ENCODE data around the gene CD2AP.

The CD2AP gene

DNA sequence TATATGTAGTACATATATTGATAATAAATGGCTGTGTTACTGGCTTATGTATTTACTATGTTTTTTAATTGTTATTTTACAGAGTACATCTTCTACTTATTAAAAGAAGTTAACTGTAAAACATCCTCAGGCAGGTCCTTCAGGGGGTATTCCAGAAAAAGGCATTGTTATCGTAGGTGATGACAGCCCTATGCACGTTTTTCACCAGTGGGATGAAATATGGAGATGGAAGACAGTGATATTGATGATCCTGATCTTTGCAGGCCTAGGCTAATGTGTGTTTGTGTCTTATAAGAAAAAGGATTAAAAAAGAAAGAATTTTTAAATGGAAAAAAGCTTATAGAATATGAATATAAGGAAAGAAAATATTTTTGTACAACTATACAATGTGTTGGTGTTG lies 7.5 kb downstream of the CD2AP start:
- Histone ChIP-seq H3K4me3 (replicated peaks; ENCODE audit: insufficient read depth, low read length) (no peak overlapping the region), H3K27ac (replicated peaks) (no peak overlapping the region), H3K27me3 (ENCODE audit: insufficient read depth, poor library complexity, severe bottlenecking) (no peaks in the 10 kb centered on the region)
- DNase-seq (ENCODE audit: low read depth in 1 of 2, low spot score in 1 of 2), result no peak
- TF ChIP-seq, protein P1, sequence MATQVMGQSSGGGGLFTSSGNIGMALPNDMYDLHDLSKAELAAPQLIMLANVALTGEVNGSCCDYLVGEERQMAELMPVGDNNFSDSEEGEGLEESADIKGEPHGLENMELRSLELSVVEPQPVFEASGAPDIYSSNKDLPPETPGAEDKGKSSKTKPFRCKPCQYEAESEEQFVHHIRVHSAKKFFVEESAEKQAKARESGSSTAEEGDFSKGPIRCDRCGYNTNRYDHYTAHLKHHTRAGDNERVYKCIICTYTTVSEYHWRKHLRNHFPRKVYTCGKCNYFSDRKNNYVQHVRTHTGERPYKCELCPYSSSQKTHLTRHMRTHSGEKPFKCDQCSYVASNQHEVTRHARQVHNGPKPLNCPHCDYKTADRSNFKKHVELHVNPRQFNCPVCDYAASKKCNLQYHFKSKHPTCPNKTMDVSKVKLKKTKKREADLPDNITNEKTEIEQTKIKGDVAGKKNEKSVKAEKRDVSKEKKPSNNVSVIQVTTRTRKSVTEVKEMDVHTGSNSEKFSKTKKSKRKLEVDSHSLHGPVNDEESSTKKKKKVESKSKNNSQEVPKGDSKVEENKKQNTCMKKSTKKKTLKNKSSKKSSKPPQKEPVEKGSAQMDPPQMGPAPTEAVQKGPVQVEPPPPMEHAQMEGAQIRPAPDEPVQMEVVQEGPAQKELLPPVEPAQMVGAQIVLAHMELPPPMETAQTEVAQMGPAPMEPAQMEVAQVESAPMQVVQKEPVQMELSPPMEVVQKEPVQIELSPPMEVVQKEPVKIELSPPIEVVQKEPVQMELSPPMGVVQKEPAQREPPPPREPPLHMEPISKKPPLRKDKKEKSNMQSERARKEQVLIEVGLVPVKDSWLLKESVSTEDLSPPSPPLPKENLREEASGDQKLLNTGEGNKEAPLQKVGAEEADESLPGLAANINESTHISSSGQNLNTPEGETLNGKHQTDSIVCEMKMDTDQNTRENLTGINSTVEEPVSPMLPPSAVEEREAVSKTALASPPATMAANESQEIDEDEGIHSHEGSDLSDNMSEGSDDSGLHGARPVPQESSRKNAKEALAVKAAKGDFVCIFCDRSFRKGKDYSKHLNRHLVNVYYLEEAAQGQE (IDR thresholded peaks at IDR 0.05; ENCODE audit: insufficient replicate concordance, low read depth), result no peak
- TF ChIP-seq POLR2AphosphoS5 (IDR thresholded peaks at IDR 0.05; ENCODE audit: low read depth), result no peak
- TF ChIP-seq, protein P2, sequence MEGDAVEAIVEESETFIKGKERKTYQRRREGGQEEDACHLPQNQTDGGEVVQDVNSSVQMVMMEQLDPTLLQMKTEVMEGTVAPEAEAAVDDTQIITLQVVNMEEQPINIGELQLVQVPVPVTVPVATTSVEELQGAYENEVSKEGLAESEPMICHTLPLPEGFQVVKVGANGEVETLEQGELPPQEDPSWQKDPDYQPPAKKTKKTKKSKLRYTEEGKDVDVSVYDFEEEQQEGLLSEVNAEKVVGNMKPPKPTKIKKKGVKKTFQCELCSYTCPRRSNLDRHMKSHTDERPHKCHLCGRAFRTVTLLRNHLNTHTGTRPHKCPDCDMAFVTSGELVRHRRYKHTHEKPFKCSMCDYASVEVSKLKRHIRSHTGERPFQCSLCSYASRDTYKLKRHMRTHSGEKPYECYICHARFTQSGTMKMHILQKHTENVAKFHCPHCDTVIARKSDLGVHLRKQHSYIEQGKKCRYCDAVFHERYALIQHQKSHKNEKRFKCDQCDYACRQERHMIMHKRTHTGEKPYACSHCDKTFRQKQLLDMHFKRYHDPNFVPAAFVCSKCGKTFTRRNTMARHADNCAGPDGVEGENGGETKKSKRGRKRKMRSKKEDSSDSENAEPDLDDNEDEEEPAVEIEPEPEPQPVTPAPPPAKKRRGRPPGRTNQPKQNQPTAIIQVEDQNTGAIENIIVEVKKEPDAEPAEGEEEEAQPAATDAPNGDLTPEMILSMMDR (IDR thresholded peaks at IDR 0.05; ENCODE audit: insufficient read depth, low read length), result no peak
- TF ChIP-seq SPI1 (IDR thresholded peaks at IDR 0.05; ENCODE audit: borderline replicate concordance, low read depth), result no peak
- no peak for TF ChIP-seq GABPA (IDR thresholded peaks at IDR 0.05; ENCODE audit: low read depth)

DNA sequence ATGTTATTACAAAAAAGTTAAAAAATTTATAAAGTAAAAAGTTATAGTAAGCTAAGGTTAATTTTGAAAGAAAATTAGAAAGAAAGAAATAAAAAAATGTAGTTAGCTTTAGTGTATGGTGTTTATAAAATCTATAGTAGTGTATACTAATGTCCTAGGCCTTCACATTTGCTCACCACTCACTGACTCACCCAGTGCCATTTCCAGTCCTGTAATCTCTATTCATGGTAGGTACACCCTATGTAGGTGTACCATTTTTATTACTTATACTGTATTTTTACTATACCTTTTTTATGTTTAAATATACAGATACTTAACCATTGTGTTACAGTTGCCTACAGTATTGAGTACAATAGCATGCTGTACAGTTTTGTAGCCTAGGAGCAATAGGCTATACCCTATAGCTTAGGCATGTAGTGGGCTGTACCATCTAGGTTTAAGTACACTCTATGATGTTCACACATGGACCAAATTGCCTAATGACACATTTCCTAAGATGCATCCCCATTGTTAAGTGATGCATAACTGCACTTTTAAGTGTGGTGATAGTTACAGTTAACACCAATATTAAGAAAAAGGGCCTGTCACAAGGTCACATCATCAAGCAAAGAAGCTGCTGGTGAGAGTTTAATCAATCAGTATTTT lies 8.0 kb downstream of the CD2AP start:
- no peak overlapping the region for H3K27ac ChIP-seq (replicated peaks)
- H3K4me3 ChIP-seq (replicated peaks; ENCODE audit: insufficient read depth, low read length), result no peak overlapping the region
- no peak for TF ChIP-seq POLR2AphosphoS5 (IDR thresholded peaks at IDR 0.05; ENCODE audit: low read depth)
- no peak for TF ChIP-seq SPI1 (IDR thresholded peaks at IDR 0.05; ENCODE audit: borderline replicate concordance, low read depth)
- TF ChIP-seq, protein P2 (IDR thresholded peaks at IDR 0.05; ENCODE audit: insufficient read depth, low read length), result no peak
- DNase-seq (ENCODE audit: low read depth in 1 of 2, low spot score in 1 of 2), result no peak
- no peaks in the 10 kb centered on the region for H3K27me3 ChIP-seq (ENCODE audit: insufficient read depth, poor library complexity, severe bottlenecking)

DNA sequence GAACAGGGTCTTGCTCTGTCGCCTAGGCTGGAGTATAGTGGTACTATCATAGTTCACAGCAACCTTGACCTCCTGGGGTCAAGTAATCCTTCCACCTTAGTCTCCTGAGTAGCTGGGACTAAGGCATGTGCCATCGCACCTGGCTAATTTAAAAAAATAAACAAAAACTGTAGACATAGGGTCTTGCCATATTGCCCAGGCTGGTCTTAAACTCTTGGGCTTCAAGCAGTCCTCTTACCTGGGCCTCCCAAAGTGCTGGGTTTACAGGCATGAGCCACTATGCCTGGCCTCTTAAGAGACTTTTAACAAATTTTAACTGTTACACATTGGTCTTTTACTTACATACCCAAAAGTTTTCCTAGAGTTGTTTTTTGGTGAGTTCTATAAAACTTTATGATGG lies 12.4 kb downstream of the CD2AP start:
- Histone ChIP-seq H3K27me3 (ENCODE audit: insufficient read depth, poor library complexity, severe bottlenecking) (no peaks in the 10 kb centered on the region), H3K4me3 (replicated peaks; ENCODE audit: insufficient read depth, low read length) (no peak overlapping the region), H3K27ac (replicated peaks) (no peak overlapping the region)
- TF ChIP-seq POLR2AphosphoS5 (IDR thresholded peaks at IDR 0.05; ENCODE audit: low read depth), result no peak
- TF ChIP-seq, protein P2 (IDR thresholded peaks at IDR 0.05; ENCODE audit: insufficient read depth, low read length), result no peak
- no peak for TF ChIP-seq GABPA (IDR thresholded peaks at IDR 0.05; ENCODE audit: low read depth)
- no peak for TF ChIP-seq SPI1 (IDR thresholded peaks at IDR 0.05; ENCODE audit: borderline replicate concordance, low read depth)
- TF ChIP-seq, protein P1 (IDR thresholded peaks at IDR 0.05; ENCODE audit: insufficient replicate concordance, low read depth), result no peak
- DNase-seq (ENCODE audit: low read depth in 1 of 2, low spot score in 1 of 2), result no peak

DNA sequence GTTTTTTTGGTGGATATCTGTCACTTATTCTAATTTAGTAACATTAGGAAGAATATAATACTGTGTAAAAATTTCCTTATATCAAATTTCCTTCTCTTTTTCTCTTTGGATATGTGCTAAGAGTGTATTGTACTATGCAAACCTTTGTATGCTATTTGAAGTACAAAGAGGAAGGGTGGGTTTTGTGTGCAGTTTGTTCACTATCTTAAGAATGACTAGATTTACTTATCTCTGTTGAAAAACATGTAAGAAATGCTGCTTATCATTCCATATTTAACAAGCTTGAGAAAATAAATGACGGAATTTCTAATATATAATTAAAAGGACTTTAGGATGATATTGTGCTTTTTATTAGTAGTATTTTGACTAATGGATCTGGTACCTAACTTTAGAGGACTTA lies 13.1 kb downstream of the CD2AP start:
- Histone ChIP-seq H3K27me3 (ENCODE audit: insufficient read depth, poor library complexity, severe bottlenecking) (no peaks in the 10 kb centered on the region), H3K4me3 (replicated peaks; ENCODE audit: insufficient read depth, low read length) (no peak overlapping the region), H3K27ac (replicated peaks) (no peak overlapping the region)
- no peak for TF ChIP-seq POLR2AphosphoS5 (IDR thresholded peaks at IDR 0.05; ENCODE audit: low read depth)
- TF ChIP-seq GABPA (IDR thresholded peaks at IDR 0.05; ENCODE audit: low read depth), result no peak
- TF ChIP-seq, protein P2 (IDR thresholded peaks at IDR 0.05; ENCODE audit: insufficient read depth, low read length), result no peak
- DNase-seq (ENCODE audit: low read depth in 1 of 2, low spot score in 1 of 2), result no peak

Data from HL-60 (cell line).